Adrenal gland (tissue), 5 donors: ENCODE data around the gene HOXB8.

Experiments used
- CTCF ChIP-seq, 6 experiments: fragments of 450-650 bp in 4 of 6; fragments of 200-600 bp in 2 of 6; sonication (generic) in 1 of 6; IDR thresholded peaks; 1 replicate in 5 of 6; 2 replicates in 1 of 6; pipeline versions ENCODE4 v1.5.1 to v1.8.0; 2016 to 2021; ENCODE audit warnings: antibody characterized with exemption in 6 of 6, mild to moderate bottlenecking in 2 of 6, moderate library complexity in 1 of 6
- POLR2A ChIP-seq, 2 donors: fragments of 450-650 bp; IDR thresholded peaks; one replicate each; pipeline ENCODE4 v1.6.1; 2017; ENCODE audit warnings: antibody characterized with exemption in 2 of 2, mild to moderate bottlenecking in 2 of 2, moderate library complexity in 1 of 2
- donor health status: DM: no; HTN: no; CAD: no.

GRCh38 chr17:48564188-48565021, 50.7 kb downstream of the HOXB8 start:
- TF ChIP-seq POLR2A (IDR thresholded peaks at IDR 0.05) (no peak), CTCF (IDR thresholded peaks at IDR 0.05) (no peak)
